Measurements from ENCODE around the gene GBGT1.
A peak's percentile ranks its signal among the peaks of the same experiment; 100 is the strongest.
"Not testable (repeated sequence)": the region's sequence is repeated elsewhere in the genome, so short reads cannot be mapped to it uniquely, and the experiment has no call there.

Gene GBGT1

DNA sequence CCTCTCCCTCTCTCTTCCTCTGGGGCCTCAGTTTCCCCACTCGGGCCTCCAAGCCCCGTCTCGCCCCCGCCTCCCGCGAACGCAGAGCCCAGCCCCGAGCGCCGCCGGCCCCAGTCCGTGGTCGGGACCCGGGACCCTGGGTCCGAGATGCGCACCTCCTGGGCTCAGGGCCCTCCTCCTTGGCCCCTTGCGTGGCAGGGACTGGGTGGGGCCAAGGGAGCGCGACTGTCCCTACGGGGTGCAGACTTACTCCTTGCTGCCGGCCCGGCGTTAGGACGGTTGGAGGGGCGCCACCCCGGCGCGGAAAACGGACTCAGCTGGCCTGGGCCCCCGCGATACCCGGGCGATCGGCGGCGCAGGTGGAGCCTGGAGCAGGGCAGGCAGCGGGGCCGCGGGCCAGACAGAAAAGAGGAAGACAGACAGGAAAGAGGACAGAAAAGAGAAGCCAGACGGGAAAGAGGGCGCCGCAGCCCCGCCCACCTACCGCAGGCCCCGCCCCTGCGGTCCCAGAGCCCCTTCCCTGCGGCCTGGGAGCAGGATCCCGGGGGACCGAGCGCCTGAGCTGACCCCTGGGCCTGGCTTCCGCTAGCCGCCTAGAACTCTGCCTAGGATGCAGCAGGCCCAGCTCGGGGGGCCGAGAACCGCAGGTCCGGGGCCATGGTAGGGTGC, at the start of gene GBGT1:
Gene GBGT1 (minus strand): TSS at position 411 of the 669 bp plus-strand sequence. CDS start 1,502 bp downstream, outside the sequence.
- DNase-seq = peak; percentile 72

DNA sequence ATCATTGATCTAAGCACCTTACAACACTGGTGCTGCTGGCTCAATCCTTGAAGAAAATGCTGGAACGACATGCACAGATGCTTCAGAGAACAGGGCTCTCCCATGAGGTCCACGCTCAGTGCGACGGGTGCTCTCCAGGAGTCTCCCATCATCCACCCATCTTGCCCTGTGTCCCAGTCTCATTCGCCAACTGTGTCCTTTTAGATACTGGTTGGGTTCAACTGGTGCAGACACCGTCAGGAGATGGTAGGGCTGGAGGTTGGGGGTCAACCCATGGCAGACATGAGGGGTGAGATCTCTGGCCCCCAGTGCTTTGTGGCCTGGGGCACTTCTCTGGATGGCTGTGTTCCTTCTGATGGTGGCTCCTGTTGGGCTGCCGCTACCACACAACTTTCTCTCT, 46.9 kb upstream of the GBGT1 start:
- DNase-seq = no peak

DNA sequence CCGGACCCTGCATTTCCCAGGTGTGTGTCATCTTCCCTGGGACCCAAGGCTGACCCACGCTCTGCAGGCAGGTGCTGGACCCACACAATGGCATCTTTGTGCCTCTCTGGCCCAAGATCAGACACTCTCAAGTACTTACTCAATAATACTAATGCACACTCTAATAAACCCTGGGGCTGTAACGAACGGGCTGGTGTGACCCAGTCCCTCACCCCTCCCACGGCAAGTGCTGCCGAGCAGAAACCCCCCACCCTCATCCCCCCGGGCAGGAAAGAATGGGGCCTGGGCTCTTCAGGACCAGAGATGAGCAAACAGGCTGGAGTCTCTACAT, 46.5 kb upstream of the GBGT1 start:
- no peak for DNase-seq

DNA sequence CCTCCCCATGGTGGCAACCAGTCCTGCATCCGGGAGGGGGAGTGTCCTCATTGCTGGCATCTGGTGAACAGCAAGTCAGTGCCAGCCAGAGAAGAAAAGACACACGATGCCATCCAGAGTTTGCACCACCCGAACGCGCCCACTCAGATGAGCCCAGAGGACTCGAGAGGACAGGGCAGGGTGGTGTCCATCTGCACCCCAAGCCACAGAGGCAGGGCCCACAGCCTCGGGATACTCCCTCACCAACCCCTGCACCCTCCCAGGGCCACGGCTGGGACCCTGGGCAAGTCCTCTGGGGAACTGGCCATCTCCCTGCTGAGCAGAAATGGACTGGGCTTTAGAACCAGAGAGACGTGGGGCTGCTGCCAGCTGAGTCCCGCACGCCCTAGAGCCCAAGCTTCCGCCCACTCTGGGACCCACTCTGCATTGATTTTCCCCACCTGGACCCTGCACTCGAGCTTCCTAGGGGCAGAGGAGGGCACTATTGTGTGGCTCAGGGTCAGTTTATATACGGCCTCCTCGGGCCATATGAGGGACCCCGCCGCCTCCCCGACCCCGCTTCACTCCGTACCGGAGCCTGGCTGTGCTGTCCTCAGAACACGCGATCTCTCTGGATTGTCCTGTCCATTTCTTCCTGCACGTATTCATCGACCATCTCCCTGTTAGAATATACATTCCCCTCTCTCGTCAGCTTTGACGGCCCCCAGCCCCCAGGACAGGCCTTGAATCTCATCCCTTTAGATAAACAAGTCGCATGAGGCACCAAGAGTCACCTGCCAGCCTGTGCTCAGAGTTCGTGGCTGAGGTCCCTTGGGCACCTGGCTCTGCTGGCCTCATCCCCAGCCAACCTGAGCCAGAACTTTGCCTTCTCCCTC, 45.9 kb upstream of the GBGT1 start:
- not testable (repeated sequence) for DNase-seq

DNA sequence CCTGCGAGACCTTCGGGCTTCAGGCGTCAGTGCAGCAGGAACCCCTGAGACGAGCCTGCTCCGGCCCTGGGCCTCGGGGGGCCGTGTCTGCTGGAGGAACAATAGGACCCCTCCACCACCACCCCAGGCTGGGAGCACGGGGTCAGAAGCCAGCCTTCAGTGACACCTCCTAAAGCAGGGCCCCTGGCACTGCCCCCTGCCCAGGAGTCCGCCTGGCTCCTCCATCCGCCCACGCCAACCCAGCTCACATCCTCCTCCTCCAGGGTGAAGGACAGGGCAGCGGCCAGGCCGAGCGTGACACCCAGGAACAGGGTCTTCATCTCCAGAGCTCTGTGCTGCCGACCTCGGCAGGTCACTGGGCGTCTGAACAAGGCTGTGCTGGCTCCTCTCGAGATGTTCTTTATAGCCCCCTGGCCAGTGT, 45.2 kb upstream of the GBGT1 start, which contains the start of gene OBP2B:
Gene OBP2B (minus strand): TSS at position 371 of the 421 bp plus-strand sequence. CDS start 51 bp downstream, at position 320.
- DNase-seq = not testable (repeated sequence)

DNA sequence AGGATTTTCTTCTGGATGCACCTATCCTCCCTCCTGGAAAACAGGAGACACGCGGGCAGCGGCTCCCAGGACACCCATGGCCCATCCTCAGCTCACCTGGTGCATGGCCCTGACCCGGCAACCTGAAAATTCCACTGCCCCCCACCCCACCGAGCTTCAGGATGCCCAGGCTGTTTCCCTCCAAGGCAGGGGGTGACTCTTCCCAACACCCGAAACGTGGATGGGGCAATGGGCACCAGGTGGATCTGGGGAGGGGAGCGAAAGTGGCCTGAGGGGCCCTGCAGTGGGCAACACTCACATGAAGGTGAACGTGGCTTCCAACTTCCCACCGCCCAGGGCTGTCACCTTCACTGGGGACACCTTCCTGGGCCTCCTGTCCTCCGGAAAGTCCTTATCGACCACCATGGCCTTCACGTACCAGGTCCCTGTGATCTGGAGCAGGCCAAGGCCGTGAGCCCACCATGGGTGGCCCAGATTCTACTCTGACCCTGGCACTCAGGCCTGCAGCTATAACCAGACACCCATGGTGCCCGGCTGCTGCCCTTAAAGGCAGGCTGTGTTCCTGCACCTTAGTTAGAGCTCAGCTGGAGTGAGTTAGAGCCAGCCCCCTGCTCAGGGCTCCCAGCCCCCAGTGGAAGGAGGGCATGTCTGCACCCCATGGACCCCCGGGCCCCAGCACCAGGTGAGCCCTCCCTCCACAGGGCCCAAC, 44.6 kb upstream of the GBGT1 start:
- DNase-seq = not testable (repeated sequence)

DNA sequence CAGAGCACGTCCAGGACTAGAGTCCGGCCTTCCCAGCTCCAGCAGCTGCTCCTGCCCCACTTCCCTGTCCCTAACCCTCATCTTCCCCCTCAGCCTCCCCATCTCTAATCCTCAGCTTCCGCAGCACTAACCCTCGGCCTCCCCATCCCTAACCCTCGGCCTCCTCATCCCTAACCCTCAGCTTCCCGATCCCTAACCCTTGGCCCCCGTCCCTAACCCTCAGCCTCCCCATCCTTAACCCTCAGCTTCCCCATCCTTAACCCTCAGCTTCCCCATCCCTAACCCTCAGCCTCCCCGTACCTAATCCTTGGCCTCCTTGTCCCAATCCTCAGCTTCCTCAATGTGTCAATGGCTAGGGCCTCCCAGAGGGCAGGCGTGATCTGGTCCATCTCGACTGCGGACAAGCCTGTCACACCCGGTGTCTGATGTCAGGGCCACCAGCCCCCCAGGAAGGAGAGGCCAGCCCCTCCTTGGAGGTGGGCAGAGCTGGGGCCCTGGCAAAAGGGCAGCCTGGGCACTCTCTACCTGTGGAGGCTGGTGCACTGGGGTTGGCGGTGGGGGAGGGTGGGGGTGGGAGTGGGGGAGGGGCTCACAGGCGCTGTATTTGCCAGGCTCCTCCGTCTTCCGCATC, 43.9 kb upstream of the GBGT1 start:
- DNase-seq = no peak

DNA sequence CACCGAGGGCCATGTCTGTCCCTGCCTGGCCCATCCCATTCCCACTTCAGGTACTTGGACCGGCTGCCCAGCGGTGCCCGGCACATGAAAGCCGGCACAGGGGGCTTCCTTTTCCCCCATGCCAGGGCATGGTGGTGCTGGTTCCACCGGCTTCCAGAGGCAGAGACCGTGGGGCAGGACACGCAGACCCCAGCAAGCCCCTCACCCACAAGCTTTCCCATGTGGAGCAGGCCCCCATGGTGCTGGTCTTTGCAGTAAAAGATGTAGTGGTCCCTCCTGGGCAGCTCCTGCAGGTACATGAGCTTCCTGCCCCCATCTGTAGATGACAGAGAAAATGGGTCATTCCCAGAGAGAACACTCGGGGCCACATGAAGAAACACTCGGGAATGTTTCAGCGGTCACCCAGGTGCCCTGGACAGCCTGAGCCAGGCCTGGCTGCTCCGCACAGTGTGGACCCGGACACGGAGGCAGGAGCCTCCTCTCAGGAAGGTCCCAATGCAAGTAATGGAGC, 43.4 kb upstream of the GBGT1 start:
- no peak for DNase-seq

DNA sequence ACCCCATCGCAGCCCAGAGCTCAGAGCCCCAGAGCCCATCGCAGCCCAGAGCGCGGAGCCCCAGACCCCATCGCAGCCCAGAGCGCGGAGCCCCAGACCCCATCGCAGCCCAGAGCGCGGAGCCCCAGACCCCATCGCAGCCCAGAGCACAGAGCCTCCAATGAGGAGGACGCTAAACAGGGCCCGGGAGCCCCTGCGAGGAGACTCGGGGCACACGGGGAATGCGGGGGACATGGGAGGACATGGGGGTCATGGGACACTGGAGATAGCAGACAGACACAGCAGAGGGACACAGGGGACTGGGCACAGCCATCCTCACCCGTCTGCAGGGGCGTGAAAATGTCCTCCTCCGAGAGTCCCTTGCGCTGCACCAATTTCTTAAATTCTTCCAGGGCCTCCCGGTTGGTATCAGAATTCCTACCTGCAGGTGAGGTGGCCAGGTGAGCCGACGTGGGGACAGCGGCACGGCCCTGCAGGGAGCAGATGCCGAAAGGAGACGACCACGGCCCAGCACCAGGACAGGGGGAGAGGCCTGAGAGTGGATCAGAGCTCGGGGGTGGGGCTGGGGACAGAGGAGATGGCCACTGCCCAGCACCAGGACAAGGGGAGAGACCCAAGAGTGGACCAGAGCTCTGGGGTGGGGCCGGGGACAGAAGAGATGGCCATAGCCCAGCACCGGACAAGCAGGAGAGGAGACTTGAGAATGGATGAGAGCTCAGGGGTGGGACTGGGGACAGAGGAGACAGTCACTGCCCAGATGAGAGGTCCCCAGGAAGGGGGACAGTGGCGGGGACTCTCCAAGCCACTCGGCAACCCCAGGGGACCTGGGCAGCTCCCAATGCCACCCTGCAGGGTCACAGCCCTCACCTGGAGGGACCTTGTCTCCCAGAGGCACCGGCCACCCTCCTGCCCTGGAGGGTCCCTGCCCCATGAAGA, 42.5 kb upstream of the GBGT1 start:
- no peak for DNase-seq

DNA sequence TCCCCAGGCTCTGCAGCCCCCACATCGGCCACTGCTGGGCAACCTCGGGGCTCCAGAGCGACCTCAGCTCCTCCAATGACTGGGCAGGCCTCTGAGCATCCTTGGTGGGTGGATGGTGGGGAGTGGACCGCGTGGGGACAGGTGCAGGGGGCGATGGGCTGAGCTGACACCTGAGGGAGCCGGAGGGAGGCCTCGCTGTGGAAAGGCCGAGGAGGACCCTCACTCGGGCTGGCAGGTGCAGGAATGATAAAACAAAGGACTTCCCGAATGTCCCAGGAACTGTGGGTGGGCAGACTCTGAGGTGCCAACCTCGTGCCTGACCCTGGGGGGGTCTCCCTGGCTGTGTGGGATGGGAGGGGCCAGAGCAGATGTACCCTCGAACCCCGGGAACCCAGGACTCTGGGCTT, 41.8 kb upstream of the GBGT1 start:
- not testable (repeated sequence) for DNase-seq

DNA sequence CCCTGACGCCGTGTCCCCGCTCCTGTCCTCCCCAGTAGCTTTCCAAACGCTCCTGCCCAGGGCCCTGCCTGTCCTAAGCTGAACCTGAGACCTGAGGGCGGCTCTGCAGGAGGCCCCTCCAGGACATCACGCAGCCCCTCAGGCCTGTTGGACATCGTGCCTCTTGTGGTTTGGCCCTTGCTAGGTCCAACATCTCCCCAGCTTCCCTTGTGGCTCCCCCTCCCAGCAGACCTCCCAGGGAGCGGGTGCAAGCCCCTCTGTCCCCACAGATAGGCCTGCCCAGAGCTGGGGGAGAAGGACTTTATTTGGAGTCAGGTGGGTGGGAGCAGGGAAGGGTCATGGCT, 41.3 kb upstream of the GBGT1 start:
- no peak for DNase-seq

DNA sequence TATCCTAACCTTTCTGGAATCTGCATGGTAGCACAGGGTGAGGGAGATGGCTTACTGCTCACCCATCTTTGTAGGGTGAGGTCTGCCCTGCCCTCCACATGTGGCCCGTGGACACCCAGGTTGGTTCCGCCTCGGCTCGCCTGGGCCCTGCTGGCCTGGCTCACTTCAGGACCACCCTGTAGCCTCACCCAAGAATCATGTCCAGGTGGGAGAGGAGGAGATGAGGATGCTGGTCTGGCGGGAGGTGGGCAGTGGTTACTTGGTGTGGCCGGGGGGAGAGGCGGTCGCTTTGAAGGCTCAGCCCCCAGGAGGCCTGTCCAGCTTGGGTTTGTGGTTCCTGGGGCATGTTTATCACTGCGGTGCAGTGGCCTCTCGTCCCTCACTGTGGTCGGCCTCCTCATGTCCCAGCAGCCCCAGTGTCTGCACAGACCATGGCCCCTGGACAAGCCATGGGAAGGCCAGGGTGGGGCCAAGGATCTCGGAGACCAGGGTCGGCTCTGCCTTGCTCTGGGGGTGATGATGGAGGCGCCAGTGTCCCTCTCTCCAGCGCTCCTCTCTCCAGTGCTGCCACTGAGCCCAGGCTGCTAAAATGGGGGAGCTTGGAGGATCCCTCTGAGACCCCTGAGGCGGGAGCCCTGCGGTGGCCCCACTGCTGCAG, 40.8 kb upstream of the GBGT1 start:
- no peak for DNase-seq

DNA sequence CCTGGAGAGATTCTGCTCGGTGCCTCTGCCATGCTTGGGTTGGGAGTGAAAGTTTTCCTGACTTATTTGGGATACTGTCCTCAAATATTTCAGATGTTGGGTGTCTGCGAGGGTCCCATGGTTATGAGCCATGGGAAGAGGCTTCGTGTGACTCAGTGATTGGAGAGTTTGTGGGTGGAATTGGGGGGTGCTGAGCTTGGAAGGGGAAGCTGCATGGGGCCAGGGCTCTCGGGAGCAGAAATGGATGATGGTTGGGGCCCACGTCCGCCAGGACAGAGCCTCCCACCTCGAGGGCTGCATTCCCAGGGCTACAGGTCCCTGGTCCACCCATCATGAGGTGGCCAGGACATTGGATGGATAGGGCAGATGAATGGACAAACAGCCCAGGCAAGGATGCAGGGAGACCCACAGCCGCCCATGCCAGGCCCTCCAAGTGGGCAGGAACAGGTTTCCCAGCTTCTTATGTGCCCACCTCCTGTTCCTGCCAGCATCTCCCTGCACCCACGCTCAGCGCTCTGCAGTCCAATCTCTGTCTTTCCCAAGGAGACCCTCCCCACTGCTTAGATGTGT, 39.9 kb upstream of the GBGT1 start:
- DNase-seq = no peak

DNA sequence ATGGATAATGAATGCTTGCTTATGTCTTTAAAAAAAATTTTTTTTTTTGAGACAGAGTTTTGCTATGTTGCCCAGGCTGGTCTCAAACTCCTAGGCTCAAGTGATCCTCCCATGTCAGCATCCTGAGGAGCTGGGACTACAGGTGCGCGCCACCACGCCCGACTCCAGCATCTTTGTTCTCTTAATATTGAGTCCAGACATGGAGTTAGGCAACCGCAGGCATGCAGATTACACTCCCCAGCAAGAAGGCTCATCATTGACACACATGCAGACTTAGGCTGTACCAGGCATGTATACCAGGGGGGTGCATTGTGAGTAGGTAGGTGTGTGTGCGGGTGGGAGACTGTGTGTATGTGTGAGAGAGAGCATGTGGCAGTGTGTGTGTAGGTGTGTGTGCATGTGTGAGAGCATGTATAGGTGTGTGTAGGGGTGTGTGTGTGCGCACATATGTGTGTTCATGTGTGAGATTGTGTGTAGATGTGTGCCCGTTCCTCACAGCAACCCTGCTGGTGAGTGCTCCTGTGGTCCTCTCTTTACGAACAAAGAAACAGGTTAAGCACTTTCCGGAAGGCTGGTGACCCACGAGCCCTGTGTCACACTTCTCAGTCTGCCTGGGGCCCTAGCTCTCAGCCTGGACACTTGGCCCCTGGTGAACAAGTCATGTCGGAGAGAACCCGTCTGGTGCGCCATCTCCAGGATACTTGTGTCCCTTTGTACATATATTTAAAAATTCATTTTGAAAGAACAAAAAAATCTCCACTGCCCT, 39.2 kb upstream of the GBGT1 start:
- no peak for DNase-seq

DNA sequence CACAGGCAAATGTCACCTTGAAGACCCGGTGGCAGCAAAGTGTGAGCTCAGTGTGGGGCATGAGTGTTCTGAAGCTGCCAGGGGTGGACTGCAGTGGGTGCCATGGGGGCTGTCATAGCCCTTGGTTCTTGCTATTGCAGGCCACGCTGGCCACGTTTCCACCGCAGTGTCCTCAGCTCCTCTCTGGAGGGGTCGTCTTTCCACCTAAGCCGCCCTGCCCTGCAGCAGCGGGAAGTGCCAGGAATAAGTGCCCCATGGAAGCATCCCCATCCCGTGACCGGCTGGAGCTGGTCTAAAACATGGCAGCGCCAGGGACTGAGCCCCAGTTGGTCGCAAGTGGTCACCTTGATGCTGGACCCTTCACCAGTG, 38.4 kb upstream of the GBGT1 start:
- no peak for DNase-seq

DNA sequence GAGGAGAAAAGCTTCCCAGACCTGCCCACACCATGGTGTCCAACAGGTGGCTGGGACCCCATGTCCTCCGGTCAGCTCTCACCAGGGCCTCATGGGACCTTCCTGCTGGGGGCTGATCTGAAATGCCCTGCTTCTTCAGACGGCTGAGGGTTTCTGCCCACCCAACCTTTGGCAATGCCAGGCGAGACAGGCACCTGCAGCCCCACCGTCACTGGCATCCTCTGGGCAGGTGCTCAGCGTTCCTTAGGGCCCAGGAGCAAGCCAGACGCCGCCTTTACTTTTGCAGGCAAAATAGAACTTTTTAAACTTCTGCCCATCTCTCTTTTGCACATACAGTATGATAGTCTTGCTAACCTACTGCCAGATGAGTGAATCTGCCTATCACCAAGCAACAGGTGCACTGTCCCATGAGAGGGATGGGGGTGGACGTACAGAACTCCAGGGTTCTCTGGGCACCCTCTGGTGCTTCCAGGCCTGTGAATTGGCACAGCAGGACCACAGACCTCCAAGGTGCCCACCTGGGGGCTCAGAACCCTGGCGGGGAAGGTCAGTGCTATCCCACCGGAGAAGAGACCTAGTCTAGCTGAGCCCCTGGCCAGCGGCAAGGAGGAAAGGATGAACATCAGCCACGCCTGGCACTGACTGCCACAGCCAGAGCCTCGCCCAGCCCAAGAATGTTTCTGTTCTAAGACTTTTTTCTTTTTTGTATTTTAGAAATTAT, 37.9 kb upstream of the GBGT1 start:
- DNase-seq = no peak

DNA sequence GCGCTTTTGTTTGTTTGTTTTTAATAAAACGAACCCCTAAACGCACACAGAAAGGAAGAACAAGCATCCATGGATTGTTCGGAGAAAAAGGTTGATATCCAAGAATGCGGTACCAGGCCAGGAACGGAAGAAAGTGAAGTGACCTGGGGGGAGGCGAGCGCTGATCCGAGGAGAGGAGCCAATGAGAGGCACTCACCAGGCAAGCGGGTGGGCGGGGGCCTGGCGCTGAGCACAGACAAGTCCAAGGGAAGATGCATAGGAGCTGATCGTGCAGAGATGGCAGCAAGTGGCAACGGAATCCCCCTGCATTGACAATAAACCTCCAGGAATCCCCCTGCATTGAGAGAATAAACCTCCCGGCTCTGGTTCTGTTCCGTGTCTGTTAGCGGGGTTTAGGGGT, 36.9 kb upstream of the GBGT1 start:
- DNase-seq = no peak

DNA sequence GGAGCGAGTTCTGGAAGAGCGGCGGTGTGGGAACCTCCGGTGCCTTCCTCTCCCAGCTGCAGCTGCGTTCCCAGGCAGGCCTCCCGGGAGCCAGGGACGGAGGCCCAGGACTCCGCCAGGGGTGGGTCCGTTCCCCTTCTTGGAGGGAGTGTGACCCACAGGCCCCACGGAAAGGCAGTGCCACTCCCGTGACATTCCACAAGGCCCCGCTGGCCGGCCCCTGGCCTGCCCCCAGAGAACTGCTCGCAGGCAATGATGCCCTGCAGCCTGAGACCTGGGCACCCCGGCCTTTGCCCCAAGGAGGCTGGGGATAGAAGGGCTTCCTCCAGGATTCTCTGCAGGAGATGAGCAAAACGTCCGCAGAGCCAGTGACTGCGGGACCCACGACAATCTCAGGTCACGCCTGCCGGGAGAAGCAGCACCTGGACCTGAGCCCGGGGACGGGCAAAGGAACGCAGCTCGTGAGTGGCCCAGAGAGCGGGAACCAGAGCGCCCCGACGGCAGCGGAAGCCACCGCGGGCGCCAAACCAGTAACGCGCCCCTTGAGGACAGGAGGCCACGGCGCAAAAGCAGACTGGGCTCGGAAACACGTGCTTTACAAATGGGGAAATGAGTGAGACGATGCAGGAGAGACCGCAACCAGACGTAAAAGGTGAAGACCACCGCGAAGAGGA, 36.1 kb upstream of the GBGT1 start:
- no peak for DNase-seq

DNA sequence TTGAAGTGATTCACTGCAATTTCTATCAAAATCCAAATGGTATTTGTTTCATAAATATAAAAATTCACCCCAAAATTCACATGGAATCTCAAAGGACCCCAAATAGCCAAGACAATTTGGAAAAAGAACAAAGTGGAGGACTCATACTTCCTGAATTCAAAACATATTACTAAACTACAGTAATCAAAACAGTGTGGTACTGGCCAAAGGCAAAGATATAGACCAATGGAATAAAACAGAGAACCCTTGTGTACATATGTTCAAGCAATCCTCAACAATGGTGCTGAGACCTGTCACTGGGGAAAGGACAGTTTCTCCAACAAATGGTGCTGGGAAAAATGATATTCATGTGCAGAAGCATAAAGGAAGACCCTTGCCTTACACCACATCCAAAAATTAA, 31.3 kb upstream of the GBGT1 start:
- no peak for DNase-seq
